PFSK-1 (cell line): ENCODE data around the gene FGL2.

Source experiments
- FOXP2 ChIP-seq: optimal IDR thresholded peaks from 2 replicates; pipeline ENCODE3; 2011; ENCODE audit warnings: borderline replicate concordance, control low read depth, inconsistent platforms; ENCODE audit not compliant: insufficient read depth; ENCODE audit errors: extremely low read length, extremely low read depth
- POLR2AphosphoS5 ChIP-seq: IDR thresholded peaks from 2 replicates; pipeline ENCODE4 v1.6.1; 2012; ENCODE audit warnings: low read depth, mild to moderate bottlenecking, control low read depth, low read length, moderate library complexity
- REST ChIP-seq, 2 experiments: IDR thresholded peaks; 2 replicates each; pipeline versions ENCODE4 v1.6.1 to v1.8.0; 2011 to 2012; ENCODE audit warnings: low read depth in 2 of 2, low read length in 2 of 2, control low read depth in 1 of 2, inconsistent platforms in 1 of 2, mild to moderate bottlenecking in 1 of 2, moderate library complexity in 1 of 2; ENCODE audit not compliant: insufficient read depth in 1 of 2
- SIN3A ChIP-seq: IDR thresholded peaks from 2 replicates; pipeline ENCODE4 v1.6.1; 2012; ENCODE audit warnings: mild to moderate bottlenecking, low read length, moderate library complexity, borderline replicate concordance; ENCODE audit not compliant: insufficient read depth
- TAF1 ChIP-seq: IDR thresholded peaks from 2 replicates; pipeline ENCODE4 v1.6.1; 2012; ENCODE audit warnings: low read length, control low read depth, borderline replicate concordance; ENCODE audit not compliant: insufficient read depth

FGL2 gene

GRCh38 chr7:77238703-77239136 lies 39.1 kb upstream of the FGL2 start:
- TF ChIP-seq FOXP2: no peak
- TF ChIP-seq SIN3A: no peak
- TF ChIP-seq REST (IDR thresholded peaks at IDR 0.05; ENCODE audit: insufficient read depth in 1 of 2, low read depth in 2 of 2, low read length in 2 of 2): no peak
- no peak for TF ChIP-seq TAF1
- no peak for TF ChIP-seq POLR2AphosphoS5

GRCh38 chr7:77235276-77235675 lies 35.7 kb upstream of the FGL2 start:
- no peak for TF ChIP-seq POLR2AphosphoS5
- no peak for TF ChIP-seq TAF1
- no peak for TF ChIP-seq FOXP2
- no peak for TF ChIP-seq REST (IDR thresholded peaks at IDR 0.05; ENCODE audit: insufficient read depth in 1 of 2, low read depth in 2 of 2, low read length in 2 of 2)
- no peak for TF ChIP-seq SIN3A

- TF ChIP-seq TAF1: no peak
- no peak for TF ChIP-seq REST (IDR thresholded peaks at IDR 0.05; ENCODE audit: insufficient read depth in 1 of 2, low read depth in 2 of 2, low read length in 2 of 2)
- TF ChIP-seq SIN3A: no peak
- TF ChIP-seq FOXP2: no peak
- no peak for TF ChIP-seq POLR2AphosphoS5
Measured at GRCh38 chr7:77232467-77232866, 32.8 kb upstream of the FGL2 start.

- TF ChIP-seq POLR2AphosphoS5: no peak
- TF ChIP-seq FOXP2: no peak
- no peak for TF ChIP-seq REST (IDR thresholded peaks at IDR 0.05; ENCODE audit: insufficient read depth in 1 of 2, low read depth in 2 of 2, low read length in 2 of 2)
- no peak for TF ChIP-seq TAF1
- no peak for TF ChIP-seq SIN3A
Measured at GRCh38 chr7:77226357-77226839, 26.8 kb upstream of the FGL2 start.

GRCh38 chr7:77223261-77223660 lies 23.6 kb upstream of the FGL2 start:
- no peak for TF ChIP-seq SIN3A
- TF ChIP-seq REST (IDR thresholded peaks at IDR 0.05; ENCODE audit: insufficient read depth in 1 of 2, low read depth in 2 of 2, low read length in 2 of 2): no peak
- TF ChIP-seq TAF1: no peak
- TF ChIP-seq POLR2AphosphoS5: no peak
- TF ChIP-seq FOXP2: no peak
